Fibroblast of villous mesenchyme (primary cell): ENCODE data around the gene SEMA3C. TPM values are rescaled to one million over a fixed set of nuclear protein-coding genes. Genes with fewer than 3 reads are reported as not detected.
A peak's percentile ranks its signal among the peaks of the same experiment; 100 is the strongest.

Experiments
- DNase-seq: peaks from one replicate; pipeline ENCODE4 v3.0.0-alpha.2; 2010; ENCODE audit warnings: low read depth
- H3K4me3 ChIP-seq: 2 replicates; pipeline ENCODE4 v1.5.1; 2011; ENCODE audit warnings: low read depth, mild to moderate bottlenecking, low read length
- CTCF ChIP-seq: IDR thresholded peaks from 2 replicates; pipeline ENCODE4 v1.5.1; 2012; ENCODE audit warnings: low read depth, mild to moderate bottlenecking, low read length; ENCODE audit not compliant: insufficient read depth
- total RNA-seq: library from RNA; depleted of rRNA; stranded (reverse); fragments of >200 nt; gene quantifications from 2 replicates; pipeline ENCODE4 v1.2.3, GENCODE V29; 2012

Gene SEMA3C
- total RNA-seq, 1 donor = 136 TPM

GRCh38 chr7:80830010-80830409 lies 88.8 kb downstream of the SEMA3C start:
- no peak overlapping the region for H3K4me3 ChIP-seq
- DNase-seq = no peak
- no peak for TF ChIP-seq CTCF

- no peak for DNase-seq
- TF ChIP-seq CTCF = no peak
- H3K4me3 ChIP-seq = no peak overlapping the region
Measured at GRCh38 chr7:80829527-80829926, 89.3 kb downstream of the SEMA3C start.

GRCh38 chr7:80827239-80827633 lies 91.6 kb downstream of the SEMA3C start:
- peak; percentile 46 for DNase-seq
- no peak for TF ChIP-seq CTCF
- H3K4me3 ChIP-seq = no peak overlapping the region

- no peak overlapping the region for H3K4me3 ChIP-seq
- DNase-seq = no peak
- TF ChIP-seq CTCF = no peak
Measured at GRCh38 chr7:80826520-80827238, 92.2 kb downstream of the SEMA3C start.

GRCh38 chr7:80825499-80825898 lies 93.4 kb downstream of the SEMA3C start:
- no peak overlapping the region for H3K4me3 ChIP-seq
- TF ChIP-seq CTCF = no peak
- DNase-seq = no peak

GRCh38 chr7:80824253-80824652 lies 94.6 kb downstream of the SEMA3C start:
- no peak for TF ChIP-seq CTCF
- DNase-seq = no peak
- no peak overlapping the region for H3K4me3 ChIP-seq

GRCh38 chr7:80823057-80823456 lies 95.8 kb downstream of the SEMA3C start:
- no peak for DNase-seq
- H3K4me3 ChIP-seq = no peak overlapping the region
- no peak for TF ChIP-seq CTCF
